Measurements from ENCODE around the gene LILRB2. TPM values are rescaled to one million over a fixed set of nuclear protein-coding genes. Genes with fewer than 3 reads are reported as not detected.

LILRB2 gene
- total RNA-seq, 1 experiment from 2014 or later = not detected

DNA sequence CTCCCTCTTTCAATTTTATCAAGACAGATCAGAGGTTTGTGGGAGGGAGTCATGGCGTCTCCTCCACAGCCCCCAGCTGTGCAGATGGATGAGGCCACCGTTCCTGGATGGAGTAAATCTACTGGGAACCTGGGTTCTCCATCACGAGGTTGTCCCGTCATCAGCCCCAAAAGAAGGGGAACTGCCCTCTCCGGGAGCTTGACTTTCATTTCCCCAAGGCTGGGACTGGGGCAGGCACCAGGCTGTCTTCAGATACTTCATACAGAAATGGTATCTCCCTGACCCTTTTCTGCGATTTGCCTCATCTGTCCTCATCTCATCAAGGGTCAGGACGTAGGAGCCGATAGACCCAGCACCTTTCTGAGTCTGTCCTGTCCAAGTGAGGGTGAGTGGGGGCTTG, 9.8 kb downstream of the LILRB2 start:
- TF ChIP-seq, protein P1, sequence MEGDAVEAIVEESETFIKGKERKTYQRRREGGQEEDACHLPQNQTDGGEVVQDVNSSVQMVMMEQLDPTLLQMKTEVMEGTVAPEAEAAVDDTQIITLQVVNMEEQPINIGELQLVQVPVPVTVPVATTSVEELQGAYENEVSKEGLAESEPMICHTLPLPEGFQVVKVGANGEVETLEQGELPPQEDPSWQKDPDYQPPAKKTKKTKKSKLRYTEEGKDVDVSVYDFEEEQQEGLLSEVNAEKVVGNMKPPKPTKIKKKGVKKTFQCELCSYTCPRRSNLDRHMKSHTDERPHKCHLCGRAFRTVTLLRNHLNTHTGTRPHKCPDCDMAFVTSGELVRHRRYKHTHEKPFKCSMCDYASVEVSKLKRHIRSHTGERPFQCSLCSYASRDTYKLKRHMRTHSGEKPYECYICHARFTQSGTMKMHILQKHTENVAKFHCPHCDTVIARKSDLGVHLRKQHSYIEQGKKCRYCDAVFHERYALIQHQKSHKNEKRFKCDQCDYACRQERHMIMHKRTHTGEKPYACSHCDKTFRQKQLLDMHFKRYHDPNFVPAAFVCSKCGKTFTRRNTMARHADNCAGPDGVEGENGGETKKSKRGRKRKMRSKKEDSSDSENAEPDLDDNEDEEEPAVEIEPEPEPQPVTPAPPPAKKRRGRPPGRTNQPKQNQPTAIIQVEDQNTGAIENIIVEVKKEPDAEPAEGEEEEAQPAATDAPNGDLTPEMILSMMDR (conservative IDR thresholded peaks at IDR 0.05) = no peak
- no peak for DNase-seq
- no peaks in the 10 kb centered on the region for H3K23me2 ChIP-seq (ENCODE audit: insufficient read length, low read depth, low read length, poor library complexity, severe bottlenecking)
- Mint-ChIP-seq H3K36me3 (ENCODE audit: insufficient read depth in 1 of 3, low read depth in 3 of 3) (no peaks in the 10 kb centered on the region), H3K4me3 (no peak overlapping the region), H3K9me3 (peaks cover 0 to 31% of the 10 kb centered on the region in 2 experiments; a peak in 2 of 5 replicates), H3K27me3 (ENCODE audit: low read depth) (peaks cover 59% of the 10 kb centered on the region), H3K27ac (no peak overlapping the region), H3K4me1 (peaks cover 3 to 6% of the 10 kb centered on the region in 2 experiments; a peak in 2 of 4 replicates)
- H3K4me2 ChIP-seq (ENCODE audit: insufficient read depth, insufficient read length, low read length) = no peak overlapping the region
- H2BK120ac ChIP-seq (ENCODE audit: low read depth, low read length, poor library complexity, severe bottlenecking) = no peak overlapping the region
- H2AK5ac ChIP-seq (ENCODE audit: insufficient read length, low read length) = no peak overlapping the region
- no peak overlapping the region for H2BK12ac ChIP-seq (ENCODE audit: insufficient read length, low read depth, low read length)
- H2BK15ac ChIP-seq (ENCODE audit: low read depth, low read length) = no peak overlapping the region
- no peak overlapping the region for H2BK5ac ChIP-seq (ENCODE audit: insufficient read length, low read length)
- no peak overlapping the region for H3K56ac ChIP-seq (ENCODE audit: insufficient read length, low read depth, low read length)
- no peak overlapping the region for H3T11ph ChIP-seq (ENCODE audit: low read length)
- no peak overlapping the region for H3K27ac ChIP-seq (ENCODE audit: insufficient read length, low read depth, low read length)
- no CpG with 5 or more reads among the region's 8 CpGs for WGBS (ENCODE audit: extremely low coverage, insufficient read length, low lambda C conversion rate)
- H3K14ac ChIP-seq (ENCODE audit: insufficient read depth, low read length) = no peak overlapping the region
- H2AFZ ChIP-seq (ENCODE audit: low read length) = no peak overlapping the region
- H3K9me3 ChIP-seq (ENCODE audit: control insufficient read depth, low read depth, low read length) = no peaks in the 10 kb centered on the region
- H3K79me2 ChIP-seq (ENCODE audit: insufficient read depth, low read length) = no peaks in the 10 kb centered on the region
- no peaks in the 10 kb centered on the region for H3K79me1 ChIP-seq (ENCODE audit: insufficient read depth, low read depth, low read length, poor library complexity, severe bottlenecking)
- H4K91ac ChIP-seq (ENCODE audit: insufficient read length, low read depth, low read length) = no peak overlapping the region
- no peak overlapping the region for H3K4ac ChIP-seq (ENCODE audit: low read depth, low read length)
- no peak overlapping the region for H3K18ac ChIP-seq (ENCODE audit: insufficient read length, low read depth, low read length)
- no peaks in the 10 kb centered on the region for H4K20me1 ChIP-seq (ENCODE audit: control insufficient read depth, insufficient read depth, insufficient read length)
- no peak overlapping the region for H4K5ac ChIP-seq (ENCODE audit: insufficient read length, low read depth, low read length)
- no peaks in the 10 kb centered on the region for H3K4me1 ChIP-seq (ENCODE audit: insufficient read depth, low read length)
- H3K9ac ChIP-seq (ENCODE audit: extremely low read depth, insufficient read length, low read length) = no peak overlapping the region
- no peak overlapping the region for H3K23ac ChIP-seq (ENCODE audit: insufficient read length, low read depth, low read length)
- H2BK20ac ChIP-seq (ENCODE audit: low read depth, low read length, poor library complexity, severe bottlenecking) = no peak overlapping the region
- H4K8ac ChIP-seq (replicated peaks; ENCODE audit: insufficient read length, low read depth, low read length) = no peak overlapping the region
- no peaks in the 10 kb centered on the region for H3K27me3 ChIP-seq (ENCODE audit: insufficient read depth, low read length)
